Measurements from ENCODE around the gene VAC14.

GRCh38 chr16:70644763-70645597 is 156.0 kb downstream of the VAC14 start:
- TF ChIP-seq ZNF548 (tag by site-specific recombination; IDR thresholded peaks at IDR 0.05) (no peak), BCL11B (tag by site-specific recombination; IDR thresholded peaks at IDR 0.05; ENCODE audit: low read depth) (no peak), EGR2 (tag by site-specific recombination; IDR thresholded peaks at IDR 0.05; ENCODE audit: low read depth) (peak; percentile 86), ZIC2 (tag by site-specific recombination; IDR thresholded peaks at IDR 0.05) (no peak)
- TF ChIP-seq, protein P1, sequence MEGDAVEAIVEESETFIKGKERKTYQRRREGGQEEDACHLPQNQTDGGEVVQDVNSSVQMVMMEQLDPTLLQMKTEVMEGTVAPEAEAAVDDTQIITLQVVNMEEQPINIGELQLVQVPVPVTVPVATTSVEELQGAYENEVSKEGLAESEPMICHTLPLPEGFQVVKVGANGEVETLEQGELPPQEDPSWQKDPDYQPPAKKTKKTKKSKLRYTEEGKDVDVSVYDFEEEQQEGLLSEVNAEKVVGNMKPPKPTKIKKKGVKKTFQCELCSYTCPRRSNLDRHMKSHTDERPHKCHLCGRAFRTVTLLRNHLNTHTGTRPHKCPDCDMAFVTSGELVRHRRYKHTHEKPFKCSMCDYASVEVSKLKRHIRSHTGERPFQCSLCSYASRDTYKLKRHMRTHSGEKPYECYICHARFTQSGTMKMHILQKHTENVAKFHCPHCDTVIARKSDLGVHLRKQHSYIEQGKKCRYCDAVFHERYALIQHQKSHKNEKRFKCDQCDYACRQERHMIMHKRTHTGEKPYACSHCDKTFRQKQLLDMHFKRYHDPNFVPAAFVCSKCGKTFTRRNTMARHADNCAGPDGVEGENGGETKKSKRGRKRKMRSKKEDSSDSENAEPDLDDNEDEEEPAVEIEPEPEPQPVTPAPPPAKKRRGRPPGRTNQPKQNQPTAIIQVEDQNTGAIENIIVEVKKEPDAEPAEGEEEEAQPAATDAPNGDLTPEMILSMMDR (tag by site-specific recombination; IDR thresholded peaks at IDR 0.05): no peak

All from HEK293 (cell line).